ENCODE measurements around the gene SLC49A4. TPM values are rescaled to one million over a fixed set of nuclear protein-coding genes. Genes with fewer than 3 reads are reported as not detected.

The SLC49A4 gene
- total and polyA plus RNA-seq, 2 of the 13 experiments (the other 11 are each of a cell fraction or from before 2014, with no cell fraction given), result 6.5 to 16.3 TPM

DNA sequence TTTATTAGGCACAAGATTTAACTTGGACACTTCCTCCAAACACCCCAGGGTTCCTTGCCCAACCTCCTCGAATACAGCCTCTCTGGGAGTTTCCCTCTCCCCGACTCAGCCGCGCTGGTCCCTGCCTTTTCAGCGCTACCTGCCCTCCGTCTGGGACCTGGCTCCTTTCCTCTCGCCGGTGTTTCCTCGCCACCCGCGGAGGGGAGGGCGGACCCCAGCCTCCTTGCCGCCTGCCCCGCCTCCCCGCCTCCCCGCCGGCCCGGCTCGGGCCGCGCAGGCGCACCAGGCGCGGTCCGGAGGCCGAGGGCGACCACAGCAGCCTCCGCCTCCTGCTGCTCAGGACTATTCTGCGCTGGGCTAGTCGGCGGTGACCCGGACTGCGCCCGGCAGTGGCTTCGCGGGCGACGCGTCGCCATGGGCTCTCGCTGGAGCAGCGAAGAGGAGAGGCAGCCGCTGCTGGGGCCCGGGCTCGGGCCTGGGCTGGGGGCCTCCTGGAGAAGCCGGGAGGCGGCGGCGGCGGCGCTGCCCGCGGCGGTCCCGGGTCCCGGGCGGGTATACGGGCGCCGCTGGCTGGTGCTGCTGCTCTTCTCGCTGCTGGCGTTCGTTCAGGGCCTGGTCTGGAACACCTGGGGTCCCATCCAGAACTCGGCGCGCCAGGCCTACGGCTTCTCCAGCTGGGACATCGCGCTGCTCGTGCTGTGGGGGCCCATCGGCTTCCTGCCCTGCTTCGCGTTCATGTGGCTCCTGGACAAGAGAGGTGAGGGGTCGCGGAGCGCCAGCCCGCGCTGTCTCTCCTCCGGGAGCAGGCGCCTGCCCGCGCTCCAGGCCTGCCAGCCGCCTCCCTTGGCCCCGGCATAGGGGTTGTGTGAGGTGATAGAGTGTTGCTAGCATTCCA, at the start of gene SLC49A4 (continued):
- TF ChIP-seq AGO2 (optimal IDR thresholded peaks at IDR 0.05; ENCODE audit: low read depth, low read length) (peak; percentile 39), GABPB1 (CRISPR knock-in tag; IDR thresholded peaks at IDR 0.05) (peak; percentile 64), FOXM1 (CRISPR knock-in tag; IDR thresholded peaks at IDR 0.05) (no peak), MTA1 (CRISPR knock-in tag; IDR thresholded peaks at IDR 0.05; ENCODE audit: borderline replicate concordance) (no peak), ZNF749 (CRISPR knock-in tag; IDR thresholded peaks at IDR 0.05; ENCODE audit: borderline replicate concordance) (no peak), PHF5A (CRISPR knock-in tag; IDR thresholded peaks at IDR 0.05; ENCODE audit: low read depth, unreplicated experiment) (no peak), ZNF891 (CRISPR knock-in tag; IDR thresholded peaks at IDR 0.05) (peak; percentile 78; the same call in 1 of the 2 replicates), ZBTB38 (CRISPR knock-in tag; IDR thresholded peaks at IDR 0.05) (0 out of 2 replicates have a peak, but pooled peaks have one; percentile 18), ZNF543 (CRISPR knock-in tag; IDR thresholded peaks at IDR 0.05) (0 out of 2 replicates have a peak, but pooled peaks have one; percentile 44), ETV6 (CRISPR knock-in tag; conservative IDR thresholded peaks at IDR 0.05) (no peak), NFIB (CRISPR knock-in tag; IDR thresholded peaks at IDR 0.05; ENCODE audit: borderline replicate concordance) (no peak), MYPOP (CRISPR knock-in tag; IDR thresholded peaks at IDR 0.05) (no peak; the same call in 1 of the 2 replicates), JDP2 (CRISPR knock-in tag; IDR thresholded peaks at IDR 0.05; ENCODE audit: borderline replicate concordance) (no peak), ZC3H4 (CRISPR knock-in tag; IDR thresholded peaks at IDR 0.05; ENCODE audit: borderline replicate concordance) (no peak), EZH2 (conservative IDR thresholded peaks at IDR 0.05; ENCODE audit: low read depth, low read length) (no peak), POLR2A (IDR thresholded peaks at IDR 0.05; ENCODE audit: insufficient read depth in 1 of 2, low read depth in 2 of 2, low read length in 2 of 2) (peak; percentile 78 to 88), KLF15 (CRISPR knock-in tag; IDR thresholded peaks at IDR 0.05; ENCODE audit: borderline replicate concordance) (0 out of 2 replicates have a peak, but pooled peaks have one; percentile 54), BHLHE40 (IDR thresholded peaks at IDR 0.05; ENCODE audit: low read length) (0 out of 2 replicates have a peak, but pooled peaks have one; percentile 6), SP5 (CRISPR knock-in tag; IDR thresholded peaks at IDR 0.05; ENCODE audit: borderline replicate concordance, low read depth) (no peak), SMARCE1 (IDR thresholded peaks at IDR 0.05; ENCODE audit: borderline replicate concordance) (no peak)
- TF ChIP-seq, protein P1, sequence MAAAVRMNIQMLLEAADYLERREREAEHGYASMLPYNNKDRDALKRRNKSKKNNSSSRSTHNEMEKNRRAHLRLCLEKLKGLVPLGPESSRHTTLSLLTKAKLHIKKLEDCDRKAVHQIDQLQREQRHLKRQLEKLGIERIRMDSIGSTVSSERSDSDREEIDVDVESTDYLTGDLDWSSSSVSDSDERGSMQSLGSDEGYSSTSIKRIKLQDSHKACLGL (CRISPR knock-in tag; IDR thresholded peaks at IDR 0.05), result peak; percentile 88
- TF ChIP-seq, protein P2, sequence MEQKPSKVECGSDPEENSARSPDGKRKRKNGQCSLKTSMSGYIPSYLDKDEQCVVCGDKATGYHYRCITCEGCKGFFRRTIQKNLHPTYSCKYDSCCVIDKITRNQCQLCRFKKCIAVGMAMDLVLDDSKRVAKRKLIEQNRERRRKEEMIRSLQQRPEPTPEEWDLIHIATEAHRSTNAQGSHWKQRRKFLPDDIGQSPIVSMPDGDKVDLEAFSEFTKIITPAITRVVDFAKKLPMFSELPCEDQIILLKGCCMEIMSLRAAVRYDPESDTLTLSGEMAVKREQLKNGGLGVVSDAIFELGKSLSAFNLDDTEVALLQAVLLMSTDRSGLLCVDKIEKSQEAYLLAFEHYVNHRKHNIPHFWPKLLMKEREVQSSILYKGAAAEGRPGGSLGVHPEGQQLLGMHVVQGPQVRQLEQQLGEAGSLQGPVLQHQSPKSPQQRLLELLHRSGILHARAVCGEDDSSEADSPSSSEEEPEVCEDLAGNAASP (CRISPR knock-in tag; IDR thresholded peaks at IDR 0.05; ENCODE audit: borderline replicate concordance), result peak; percentile 41; the same call in 1 of the 2 replicates
- TF ChIP-seq, protein P3, sequence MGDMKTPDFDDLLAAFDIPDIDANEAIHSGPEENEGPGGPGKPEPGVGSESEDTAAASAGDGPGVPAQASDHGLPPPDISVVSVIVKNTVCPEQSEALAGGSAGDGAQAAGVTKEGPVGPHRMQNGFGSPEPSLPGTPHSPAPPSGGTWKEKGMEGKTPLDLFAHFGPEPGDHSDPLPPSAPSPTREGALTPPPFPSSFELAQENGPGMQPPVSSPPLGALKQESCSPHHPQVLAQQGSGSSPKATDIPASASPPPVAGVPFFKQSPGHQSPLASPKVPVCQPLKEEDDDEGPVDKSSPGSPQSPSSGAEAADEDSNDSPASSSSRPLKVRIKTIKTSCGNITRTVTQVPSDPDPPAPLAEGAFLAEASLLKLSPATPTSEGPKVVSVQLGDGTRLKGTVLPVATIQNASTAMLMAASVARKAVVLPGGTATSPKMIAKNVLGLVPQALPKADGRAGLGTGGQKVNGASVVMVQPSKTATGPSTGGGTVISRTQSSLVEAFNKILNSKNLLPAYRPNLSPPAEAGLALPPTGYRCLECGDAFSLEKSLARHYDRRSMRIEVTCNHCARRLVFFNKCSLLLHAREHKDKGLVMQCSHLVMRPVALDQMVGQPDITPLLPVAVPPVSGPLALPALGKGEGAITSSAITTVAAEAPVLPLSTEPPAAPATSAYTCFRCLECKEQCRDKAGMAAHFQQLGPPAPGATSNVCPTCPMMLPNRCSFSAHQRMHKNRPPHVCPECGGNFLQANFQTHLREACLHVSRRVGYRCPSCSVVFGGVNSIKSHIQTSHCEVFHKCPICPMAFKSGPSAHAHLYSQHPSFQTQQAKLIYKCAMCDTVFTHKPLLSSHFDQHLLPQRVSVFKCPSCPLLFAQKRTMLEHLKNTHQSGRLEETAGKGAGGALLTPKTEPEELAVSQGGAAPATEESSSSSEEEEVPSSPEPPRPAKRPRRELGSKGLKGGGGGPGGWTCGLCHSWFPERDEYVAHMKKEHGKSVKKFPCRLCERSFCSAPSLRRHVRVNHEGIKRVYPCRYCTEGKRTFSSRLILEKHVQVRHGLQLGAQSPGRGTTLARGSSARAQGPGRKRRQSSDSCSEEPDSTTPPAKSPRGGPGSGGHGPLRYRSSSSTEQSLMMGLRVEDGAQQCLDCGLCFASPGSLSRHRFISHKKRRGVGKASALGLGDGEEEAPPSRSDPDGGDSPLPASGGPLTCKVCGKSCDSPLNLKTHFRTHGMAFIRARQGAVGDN (CRISPR knock-in tag; IDR thresholded peaks at IDR 0.05), result peak; percentile 92

Data from HepG2 (cell line).